Activated T-cell treated with anti-CD3 and anti-CD28 coated beads for 48 hours (primary cell): ENCODE measurements around the gene GPR158.

ENCODE experiments used
- DNase-seq: peaks from one replicate; pipeline ENCODE4 v3.0.0-alpha.2; 2020; ENCODE audit warnings: low read depth

The GPR158 gene

GRCh38 chr10:25573316-25573715 lies 398.5 kb downstream of the GPR158 start:
- no peak for DNase-seq

- DNase-seq = no peak
Observed at GRCh38 chr10:25575343-25575742, 400.5 kb downstream of the GPR158 start.

DNA sequence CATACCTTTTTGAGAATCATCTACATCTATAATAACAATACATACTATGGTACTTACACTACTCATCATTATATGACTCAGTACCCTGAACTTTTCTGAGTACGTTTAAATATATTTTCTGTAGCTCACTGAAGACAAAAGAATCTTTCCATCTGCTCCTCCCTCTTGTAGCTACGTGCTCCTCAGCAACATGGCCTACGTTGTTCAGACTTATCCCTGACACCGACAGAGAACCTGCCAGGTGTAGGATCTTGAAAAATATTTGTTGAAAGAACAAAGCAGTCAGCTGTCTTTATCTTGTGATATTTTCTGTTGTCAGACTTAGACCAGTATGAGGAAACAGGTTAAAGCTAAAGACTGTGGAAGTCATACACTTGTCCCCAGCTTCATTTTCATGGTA lies 403.3 kb downstream of the GPR158 start:
- DNase-seq = no peak

- no peak for DNase-seq
Observed at GRCh38 chr10:25582961-25583360, 408.2 kb downstream of the GPR158 start.

GRCh38 chr10:25600651-25601050 lies 425.9 kb downstream of the GPR158 start:
- DNase-seq = no peak

DNA sequence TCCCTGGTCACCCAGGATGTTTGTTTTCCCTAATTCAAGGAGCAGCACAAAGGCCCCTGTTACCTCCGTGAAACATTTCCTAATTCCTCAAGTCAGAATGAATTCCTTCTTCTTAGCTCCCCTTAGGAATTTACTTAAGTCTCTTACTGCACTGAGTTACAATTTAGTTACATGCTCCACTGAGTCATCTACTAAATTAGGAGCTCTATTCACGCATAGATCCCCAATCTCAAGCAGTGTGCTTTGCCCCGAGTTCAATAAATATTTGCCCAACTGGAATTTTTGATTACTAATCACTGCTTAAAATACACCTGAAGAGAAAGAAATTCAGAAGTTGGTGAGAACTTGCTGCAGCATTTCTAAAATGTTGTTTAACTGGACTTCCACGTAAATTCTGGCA lies 429.8 kb downstream of the GPR158 start:
- DNase-seq = no peak

- no peak for DNase-seq
Observed at GRCh38 chr10:25614652-25615051, 439.9 kb downstream of the GPR158 start.

DNA sequence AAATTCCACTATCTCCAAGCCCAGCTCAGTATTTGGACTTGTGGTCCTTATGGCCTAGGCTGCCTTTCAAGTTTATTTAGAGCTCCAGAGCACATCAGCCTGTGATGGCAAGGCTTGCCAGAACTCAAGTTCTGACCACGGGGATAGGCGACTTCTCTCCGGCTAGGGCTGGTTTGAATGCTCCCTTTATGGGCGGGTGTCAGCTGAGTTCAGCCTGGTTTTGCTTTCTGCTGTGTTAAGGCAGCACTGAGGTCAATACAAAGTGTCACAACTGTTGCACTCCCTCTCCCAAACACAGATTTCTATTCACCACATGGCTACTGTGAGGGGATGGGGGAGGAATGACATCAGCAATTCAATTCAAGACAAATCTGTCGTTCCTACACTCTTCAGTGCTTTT lies 441.1 kb downstream of the GPR158 start:
- no peak for DNase-seq

DNA sequence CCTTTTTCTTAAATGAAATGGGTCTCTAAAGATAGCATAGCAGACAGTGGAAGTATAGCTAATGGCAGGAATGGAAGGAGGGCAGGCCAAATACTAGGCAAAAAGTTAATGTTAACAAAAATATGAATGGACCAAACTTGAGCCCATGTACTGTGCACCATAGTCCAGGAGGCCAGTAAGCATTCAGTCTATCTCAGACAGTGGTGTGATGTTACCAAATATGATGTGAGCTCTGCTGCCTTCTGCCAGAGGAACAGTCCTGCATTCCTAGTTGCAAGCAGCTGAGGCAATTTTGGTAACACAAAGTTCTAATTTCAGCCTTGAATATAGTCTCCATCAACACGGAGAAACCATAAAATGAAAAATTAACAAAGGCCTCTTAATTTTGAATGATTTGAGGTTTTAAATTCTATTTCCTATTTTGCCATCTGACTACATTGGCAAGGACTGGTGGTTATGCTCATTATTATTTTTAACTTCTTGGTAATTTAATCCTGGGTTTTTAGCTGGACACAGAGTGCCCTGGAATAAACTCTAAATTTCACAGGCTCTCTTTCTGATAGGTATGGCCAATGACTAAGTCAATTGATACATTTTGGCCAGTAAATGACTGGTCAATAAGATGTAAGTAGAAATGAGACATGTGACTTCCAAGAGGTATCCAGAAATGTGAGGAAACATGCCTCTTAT lies 442.2 kb downstream of the GPR158 start:
- DNase-seq = no peak

GRCh38 chr10:25627606-25628005 lies 452.8 kb downstream of the GPR158 start:
- no peak for DNase-seq

- DNase-seq = no peak
Observed at GRCh38 chr10:25629333-25629732, 454.5 kb downstream of the GPR158 start.

GRCh38 chr10:25631471-25631870 lies 456.7 kb downstream of the GPR158 start:
- DNase-seq = no peak

DNA sequence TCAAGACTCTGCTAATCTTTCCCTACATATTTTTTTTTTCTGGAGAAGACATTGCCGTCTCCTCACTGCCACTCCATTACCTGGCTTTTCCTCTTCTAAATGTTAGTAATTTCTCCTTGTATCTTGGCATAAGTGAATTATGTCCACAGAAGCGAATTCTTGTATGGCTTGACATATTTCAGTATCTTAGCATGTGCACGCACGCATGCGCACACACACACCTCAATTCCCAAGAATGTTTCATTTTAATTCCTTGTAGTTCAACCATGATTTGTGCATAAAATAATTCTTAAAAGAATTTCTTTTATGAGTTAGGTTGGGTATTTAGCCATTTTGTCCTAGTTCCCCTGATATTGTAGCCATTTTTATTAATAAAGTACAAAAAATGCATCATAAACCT lies 458.0 kb downstream of the GPR158 start:
- no peak for DNase-seq

DNA sequence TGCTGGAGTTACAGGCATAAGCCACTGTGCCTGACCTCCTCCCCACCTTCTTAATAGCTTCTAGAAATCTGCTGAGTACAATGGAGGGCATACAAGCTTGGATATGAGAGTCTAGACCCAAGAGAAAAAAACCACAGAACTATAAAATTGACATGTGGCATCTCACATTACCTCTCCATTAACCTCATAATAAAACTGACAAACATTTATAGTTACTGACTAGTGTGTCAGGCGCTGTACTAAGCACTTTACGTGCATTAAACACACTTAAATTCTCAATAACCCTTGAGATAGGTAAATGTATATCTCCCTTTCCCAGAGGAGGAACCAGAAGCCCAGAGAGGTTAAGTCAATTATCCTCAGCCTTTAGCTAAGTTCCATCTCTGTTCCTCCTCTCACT lies 458.7 kb downstream of the GPR158 start:
- no peak for DNase-seq

GRCh38 chr10:25639646-25640045 lies 464.8 kb downstream of the GPR158 start:
- no peak for DNase-seq

DNA sequence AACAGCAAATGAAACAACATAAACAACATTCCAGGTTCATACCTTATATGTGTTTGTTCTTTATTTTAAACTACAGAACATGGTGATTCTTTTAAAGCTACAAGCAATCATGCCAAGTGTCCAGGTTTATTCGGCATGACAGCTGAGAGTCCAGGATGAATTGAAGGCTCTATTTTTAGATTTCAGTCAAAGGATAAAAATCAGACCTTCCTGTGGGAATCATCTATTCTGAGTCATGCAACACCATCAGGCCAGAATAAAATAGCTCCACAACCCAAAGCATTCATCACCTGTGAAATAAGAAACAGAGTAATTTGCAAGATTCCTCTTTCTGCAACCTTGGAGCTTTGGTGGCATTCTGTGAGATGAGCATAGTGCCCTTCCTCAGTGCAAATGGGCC lies 466.8 kb downstream of the GPR158 start:
- DNase-seq = no peak

DNA sequence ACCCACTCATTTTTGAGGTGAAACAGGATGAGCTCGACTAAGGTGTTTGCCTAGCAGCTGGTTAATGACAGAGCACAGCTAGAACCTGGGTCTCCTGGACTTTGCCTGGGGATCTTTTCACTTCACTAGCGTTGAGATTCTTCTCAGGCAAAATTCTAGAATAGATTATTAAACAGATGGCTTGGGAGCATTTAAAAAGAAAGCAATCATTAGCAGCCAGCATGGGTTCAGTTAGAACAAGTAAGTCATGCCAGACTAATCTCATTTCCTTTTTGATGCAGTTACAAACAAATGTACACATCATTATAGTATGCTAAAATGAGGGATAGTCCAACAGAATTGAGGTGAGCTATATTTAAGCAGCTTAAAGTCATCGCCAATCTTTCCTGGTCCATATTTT lies 467.9 kb downstream of the GPR158 start:
- no peak for DNase-seq

- no peak for DNase-seq
Observed at GRCh38 chr10:25646371-25646770, 471.6 kb downstream of the GPR158 start.

DNA sequence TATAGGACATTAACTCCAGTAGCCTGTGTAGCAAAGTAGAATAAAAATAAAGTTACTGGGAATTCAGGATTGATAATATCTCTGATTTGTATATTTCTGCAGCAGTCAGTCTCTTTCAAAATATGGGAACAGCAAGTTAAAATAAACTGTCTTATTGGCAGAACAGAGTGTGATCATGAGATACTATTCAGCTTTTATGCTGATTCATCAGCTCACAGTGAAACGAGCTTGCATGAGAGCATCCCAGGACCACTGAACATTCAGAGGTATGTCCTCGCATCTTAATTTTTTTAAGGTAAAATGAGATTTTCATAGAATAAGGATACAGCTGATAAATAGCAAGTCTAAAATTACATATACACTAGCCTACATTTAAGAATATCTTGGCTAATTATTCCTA lies 476.7 kb downstream of the GPR158 start:
- no peak for DNase-seq
